ENCODE measurements around the gene PTGIS.

PTGIS gene

GRCh38 chr20:49457444-49457843 lies 110.5 kb downstream of the PTGIS start:
- CTCF ChIA-PET, result no interaction called here
- no peak for DNase-seq (ENCODE audit: extremely low spot score)
- POLR2A ChIA-PET, result no interaction called here
- no peak for TF ChIP-seq CTCF (IDR thresholded peaks at IDR 0.05; ENCODE audit: control extremely low read depth, extremely low read depth, low read depth, missing control alignments)

- TF ChIP-seq CTCF (IDR thresholded peaks at IDR 0.05; ENCODE audit: control extremely low read depth, extremely low read depth, low read depth, missing control alignments), result no peak
- ChIA-PET CTCF (no interaction called here), POLR2A (no interaction called here)
- no peak for DNase-seq (ENCODE audit: extremely low spot score)
Observed at GRCh38 chr20:49456646-49457045, 111.3 kb downstream of the PTGIS start.

- DNase-seq (ENCODE audit: extremely low spot score), result no peak
- ChIA-PET POLR2A (no interaction called here), CTCF (no interaction called here)
- no peak for TF ChIP-seq CTCF (IDR thresholded peaks at IDR 0.05; ENCODE audit: control extremely low read depth, extremely low read depth, low read depth, missing control alignments)
Observed at GRCh38 chr20:49455691-49456090, 112.2 kb downstream of the PTGIS start.

Measured in GM10248 (cell line).